Glomerular visceral epithelial cell (primary cell): ENCODE data around the gene GABRB2.

Experiments
- DNase-seq: peaks from one replicate; pipeline ENCODE4 v3.0.0-alpha.2; 2016; ENCODE audit errors: extremely low spot score

The GABRB2 gene

DNA sequence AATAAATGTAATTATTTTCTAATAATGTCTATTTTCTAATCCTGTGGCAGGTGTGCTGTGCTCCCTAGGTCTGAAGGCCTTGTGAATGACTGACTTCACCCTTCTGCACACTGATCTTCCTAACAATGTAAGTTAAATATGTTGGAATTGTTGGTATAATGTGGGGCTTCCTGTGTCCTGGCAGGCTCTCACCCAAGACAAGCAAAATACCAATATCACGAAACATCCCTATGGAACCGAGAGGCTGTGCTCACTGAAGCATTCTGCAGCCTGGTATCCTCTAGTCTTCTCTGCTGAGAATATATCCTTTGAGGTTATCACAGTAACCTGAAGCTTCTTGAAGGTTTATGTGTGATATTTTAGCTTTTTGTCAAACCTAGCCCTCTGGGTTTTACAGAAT is 159.4 kb downstream of the GABRB2 start:
- DNase-seq = no peak

GRCh38 chr5:161385027-161385426 is 161.5 kb downstream of the GABRB2 start:
- no peak for DNase-seq

DNA sequence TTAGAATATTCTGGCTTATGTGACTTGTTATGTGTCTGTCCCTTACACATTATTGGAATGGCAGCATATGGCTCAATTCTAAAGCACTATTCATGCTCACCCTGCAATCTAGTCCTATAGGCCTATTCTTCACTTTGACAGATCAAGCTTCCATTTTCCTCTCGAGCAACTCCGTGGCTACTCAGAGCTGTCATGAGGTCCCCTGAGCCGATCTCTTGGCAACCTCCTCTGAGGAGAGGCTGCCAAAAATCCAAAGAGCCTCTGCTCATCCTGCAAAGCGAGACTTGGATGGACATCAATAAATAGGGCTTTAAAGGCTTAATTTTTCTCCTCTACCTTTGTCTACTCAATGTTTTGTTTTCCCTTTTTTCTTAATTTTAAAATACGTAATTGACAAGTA is 163.8 kb downstream of the GABRB2 start:
- DNase-seq = no peak

GRCh38 chr5:161380486-161380885 is 166.0 kb downstream of the GABRB2 start:
- DNase-seq = no peak

- no peak for DNase-seq
These were observed 167.8 kb downstream of the GABRB2 start for GRCh38 chr5:161378701-161379100.

GRCh38 chr5:161376034-161376433 is 170.5 kb downstream of the GABRB2 start:
- DNase-seq = no peak

- no peak for DNase-seq
These were observed 173.2 kb downstream of the GABRB2 start for GRCh38 chr5:161373345-161373707.

DNA sequence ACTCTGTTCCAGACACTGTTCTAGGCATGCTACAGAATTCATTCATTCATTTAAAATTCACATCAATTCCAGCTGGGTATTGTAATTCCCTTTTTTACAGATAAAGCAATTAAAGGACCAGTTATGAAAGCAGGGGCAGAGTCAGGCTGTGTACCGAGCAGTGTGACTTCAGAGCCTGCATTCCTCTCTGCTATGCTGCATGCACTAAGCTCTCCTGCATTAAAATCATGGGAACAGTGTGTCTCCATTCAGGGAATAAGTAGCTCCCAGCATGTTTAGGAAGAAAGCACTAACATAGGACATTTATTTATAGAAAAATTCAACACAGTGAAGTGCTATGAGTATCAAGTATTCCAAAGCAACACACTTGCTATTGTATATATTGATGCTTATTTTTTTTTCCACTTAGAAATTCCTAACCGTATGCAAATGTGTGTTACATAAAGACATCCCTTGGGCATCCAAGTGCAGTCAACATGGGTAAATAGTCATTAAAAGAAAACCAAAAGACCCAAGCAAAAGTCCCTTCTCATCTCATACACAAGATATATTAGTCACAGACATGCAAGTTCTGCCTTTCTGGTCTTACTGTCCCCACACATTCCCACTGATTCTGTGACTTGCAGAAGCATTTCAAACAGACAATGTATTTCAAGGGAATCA is 173.7 kb downstream of the GABRB2 start:
- DNase-seq = no peak

DNA sequence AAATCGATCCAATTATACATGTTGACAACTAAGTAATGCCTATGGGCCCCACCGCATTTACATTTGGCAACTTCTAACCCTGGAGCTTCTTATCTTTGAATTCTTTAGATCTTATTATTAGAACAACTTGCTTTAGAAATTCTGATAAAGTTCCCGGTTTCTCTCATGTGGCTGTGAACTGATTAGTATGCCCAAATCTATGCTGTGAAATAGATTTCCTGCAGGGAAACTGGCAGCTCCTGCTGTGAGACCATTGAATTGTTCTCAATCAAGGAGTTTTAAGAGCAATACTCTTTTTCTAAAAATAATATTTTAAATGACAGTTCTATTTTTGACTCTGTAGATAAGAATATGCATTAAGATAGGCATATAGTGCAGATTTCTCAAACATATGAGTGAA is 177.5 kb downstream of the GABRB2 start:
- DNase-seq = no peak

GRCh38 chr5:161358446-161358845 is 188.1 kb downstream of the GABRB2 start:
- no peak for DNase-seq

- DNase-seq = no peak
These were observed 202.3 kb downstream of the GABRB2 start for GRCh38 chr5:161344234-161344633.

DNA sequence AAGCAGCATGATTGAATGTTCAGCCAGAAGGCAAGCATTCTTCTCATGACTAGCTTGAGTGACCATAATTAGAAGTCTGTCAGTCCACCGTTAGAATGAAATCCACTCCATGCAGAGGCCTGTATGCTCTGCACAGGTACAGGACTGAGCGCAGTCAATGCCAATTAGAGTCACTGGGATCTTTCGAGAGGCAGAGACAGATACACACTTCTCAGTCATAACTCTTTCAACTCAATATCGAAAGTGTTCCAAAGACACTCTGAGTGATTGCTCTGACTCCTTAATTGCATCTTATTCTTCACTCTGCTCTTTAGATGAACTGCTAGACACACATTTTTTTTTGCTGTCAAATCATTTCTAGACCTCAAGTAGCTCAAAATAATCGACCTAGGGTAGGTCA is 203.6 kb downstream of the GABRB2 start:
- no peak for DNase-seq

DNA sequence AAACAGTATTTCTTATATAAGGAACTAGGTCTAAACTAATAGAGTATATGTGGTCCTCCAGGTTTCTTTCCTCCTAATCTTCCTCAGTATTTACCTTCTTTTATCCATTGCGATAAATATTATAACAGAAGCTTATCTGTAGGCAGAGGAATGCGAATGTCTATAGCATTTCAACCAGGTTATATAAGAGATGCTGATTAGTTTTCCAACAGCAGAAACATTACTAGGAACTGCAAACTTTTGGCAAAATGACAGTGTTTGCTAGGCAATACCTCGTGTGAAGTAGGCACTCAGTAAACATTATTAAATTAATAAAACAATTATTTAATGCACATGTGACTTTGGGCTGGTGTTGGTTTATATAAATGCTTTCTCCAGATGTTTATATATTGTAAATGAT is 206.5 kb downstream of the GABRB2 start:
- no peak for DNase-seq

DNA sequence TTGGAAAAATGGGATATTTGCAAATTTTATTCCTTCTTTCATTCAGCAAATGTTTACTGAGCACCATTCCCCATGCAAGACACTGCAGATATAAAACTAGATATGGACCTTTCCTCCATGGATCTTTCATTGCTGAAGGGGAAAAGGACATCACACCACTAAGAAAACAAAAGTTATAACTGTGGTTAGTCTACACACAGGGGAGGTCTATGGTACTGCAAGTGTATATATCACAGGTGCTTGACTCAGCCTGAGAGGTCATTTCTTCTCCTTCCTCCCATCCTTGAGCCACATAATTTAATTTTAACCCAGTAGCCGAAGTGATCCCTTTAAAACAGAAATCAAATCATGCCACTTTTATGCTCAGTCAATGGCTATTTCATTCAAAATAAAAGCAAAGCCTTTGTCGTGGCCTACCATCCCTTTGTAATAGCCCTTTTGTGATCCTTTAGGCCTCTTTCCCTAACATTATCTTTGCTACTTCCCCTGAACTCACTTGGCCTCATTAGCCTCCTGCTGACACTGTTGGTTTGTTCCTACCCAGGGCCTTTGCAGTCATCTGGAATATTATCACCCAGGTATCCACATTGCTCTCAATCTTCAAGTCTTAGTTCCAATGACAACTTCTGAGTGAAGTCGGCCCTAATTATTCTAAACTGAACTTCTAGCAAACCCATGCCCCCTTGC is 213.2 kb downstream of the GABRB2 start:
- no peak for DNase-seq

DNA sequence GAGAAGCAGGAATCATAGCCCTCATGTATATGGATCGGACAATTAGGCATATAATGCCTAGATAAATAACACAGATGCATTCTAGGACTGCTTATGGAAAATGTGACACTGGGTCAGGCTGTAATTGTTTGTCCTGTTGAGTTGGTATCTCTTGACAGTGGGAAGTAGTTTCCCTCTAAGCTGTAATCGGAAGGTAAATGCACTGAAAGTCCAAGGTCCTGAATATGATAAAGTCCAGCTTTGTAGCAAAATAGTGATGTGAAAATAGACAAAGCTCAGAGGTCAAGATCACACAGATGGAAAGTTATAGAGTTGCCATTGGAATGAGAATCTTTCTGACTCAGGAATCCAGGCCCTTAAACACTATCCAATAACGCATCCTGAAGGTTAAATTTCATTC is 214.2 kb downstream of the GABRB2 start:
- DNase-seq = no peak

DNA sequence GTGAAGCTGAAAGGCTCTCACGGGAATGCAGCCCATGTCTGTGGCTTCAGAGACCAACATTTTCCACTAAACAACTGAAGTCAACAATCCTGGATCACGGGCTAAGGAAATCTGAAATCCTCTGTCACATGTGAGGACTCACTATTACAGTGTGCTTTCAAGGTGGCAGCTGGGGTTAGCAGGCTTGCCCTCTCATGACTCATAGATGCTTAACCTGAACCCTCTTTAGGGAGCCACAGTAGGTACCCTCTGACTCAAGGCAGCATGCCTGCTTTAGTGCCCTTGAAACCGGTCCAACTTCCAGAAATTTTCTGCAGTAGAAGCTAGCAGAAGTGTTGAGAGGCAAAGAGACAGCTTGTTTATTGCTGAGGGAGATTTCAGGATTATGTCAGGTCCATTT is 232.5 kb downstream of the GABRB2 start:
- no peak for DNase-seq

- DNase-seq = no peak
These were observed 233.6 kb downstream of the GABRB2 start for GRCh38 chr5:161312882-161313281.

DNA sequence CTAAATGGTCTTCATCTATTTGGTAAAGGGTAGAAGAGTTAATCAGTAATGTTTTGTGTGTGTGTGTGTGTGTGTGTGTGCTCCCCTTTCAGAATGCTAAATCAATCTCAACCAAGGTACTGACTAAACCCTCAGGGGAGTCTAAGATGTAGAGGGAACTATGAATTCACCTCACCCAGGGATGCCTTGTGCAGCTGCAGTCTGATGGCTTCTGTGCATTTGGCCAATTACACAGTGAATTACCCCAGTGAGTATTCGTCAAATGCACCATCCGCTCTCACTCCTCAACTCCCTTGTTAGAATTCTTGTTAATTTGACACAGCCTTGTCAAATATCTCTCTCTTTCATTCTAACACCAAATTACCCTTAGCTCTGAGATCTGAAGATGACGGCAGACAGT is 234.6 kb downstream of the GABRB2 start:
- DNase-seq = no peak

DNA sequence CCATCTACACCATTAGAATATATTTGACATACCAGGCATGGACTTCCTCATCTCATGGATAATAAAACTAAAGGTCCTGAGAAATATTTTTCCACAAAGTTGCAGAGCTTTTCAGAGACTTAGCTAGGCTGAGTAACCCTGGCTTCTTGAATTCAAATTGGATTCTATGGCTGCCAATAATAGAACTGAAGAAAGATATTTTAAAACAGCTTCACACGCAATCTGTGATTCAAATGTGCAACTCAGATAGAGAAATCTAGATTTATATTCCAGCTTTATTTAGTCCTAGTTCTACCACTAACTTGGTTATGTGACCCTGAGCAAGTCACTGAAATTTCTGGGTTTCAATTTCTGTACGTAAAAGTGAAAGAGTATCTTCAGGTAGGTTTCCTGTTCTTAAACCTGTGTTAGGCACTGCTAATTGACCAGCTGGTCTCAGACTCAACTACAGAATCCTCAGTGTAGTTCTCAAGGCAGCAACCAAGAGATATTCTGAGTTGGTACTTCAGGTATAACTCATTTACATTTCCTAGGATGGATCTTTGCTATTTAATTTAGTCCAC is 235.3 kb downstream of the GABRB2 start:
- no peak for DNase-seq

DNA sequence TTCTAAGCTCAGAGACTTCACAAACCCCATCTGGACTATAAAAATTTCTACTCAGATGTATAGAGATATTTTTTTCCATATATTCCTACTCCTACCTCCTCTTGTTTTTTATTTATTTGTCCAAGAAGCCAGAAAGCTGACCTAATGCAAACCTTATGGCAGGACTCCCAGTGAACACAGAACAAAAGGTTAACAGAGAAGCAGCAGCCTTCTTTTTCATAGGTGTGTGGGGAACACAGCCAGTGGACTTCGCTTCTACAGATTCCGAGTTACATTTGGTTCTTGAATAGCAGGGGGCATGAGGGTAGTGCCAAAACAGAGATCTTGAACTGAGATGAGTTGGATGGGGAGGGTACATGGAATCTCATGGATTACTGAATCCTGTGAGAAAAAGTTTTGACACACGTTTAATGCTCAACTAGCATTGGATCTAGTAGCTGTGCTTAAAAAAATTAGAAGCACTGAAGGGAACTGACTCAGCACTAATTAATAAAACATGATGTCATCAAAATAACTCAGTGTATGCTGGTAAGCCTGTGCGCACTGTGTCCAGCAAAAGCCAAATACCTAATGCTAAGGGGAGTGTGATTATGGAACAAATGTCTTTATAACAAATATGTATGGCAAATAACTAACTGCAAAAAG is 240.1 kb downstream of the GABRB2 start:
- no peak for DNase-seq

DNA sequence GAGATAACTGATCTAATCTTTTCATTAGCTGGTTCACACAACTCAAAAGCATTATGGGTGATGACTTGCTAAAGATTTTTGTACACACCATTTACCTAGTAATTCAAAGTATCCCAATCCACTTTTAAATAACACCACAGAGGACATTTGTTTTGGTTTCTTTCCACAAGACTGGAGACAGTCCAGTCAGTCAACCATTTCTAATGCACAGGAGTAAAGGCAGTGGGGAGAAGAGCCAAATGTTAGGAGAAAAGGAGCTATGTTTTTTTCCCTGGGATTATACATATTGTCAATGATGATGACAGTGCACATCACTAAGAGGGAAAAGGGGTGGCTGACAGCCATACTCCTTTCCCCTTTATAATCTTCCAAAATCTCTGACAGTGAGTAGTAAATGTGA is 240.9 kb downstream of the GABRB2 start:
- DNase-seq = no peak

DNA sequence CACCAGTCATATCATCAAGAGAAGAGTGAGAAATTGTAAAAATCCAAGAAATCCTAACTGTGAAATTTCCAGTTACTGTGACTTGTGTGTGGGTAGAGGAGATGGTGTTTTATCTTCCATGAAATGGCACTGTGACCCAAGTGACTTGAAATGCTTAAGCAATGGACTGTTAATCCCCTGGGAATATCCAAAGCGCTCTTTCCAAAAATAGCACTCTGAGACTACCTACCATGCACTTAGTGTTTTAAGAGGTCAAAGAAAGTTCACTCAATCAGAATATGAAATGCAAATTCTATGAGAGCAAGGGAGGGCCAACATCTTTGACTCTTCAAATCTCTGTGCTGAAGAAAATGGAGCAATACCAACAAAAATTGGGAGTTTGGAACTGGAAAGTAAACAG is 244.0 kb downstream of the GABRB2 start:
- no peak for DNase-seq

- DNase-seq = no peak
These were observed 244.9 kb downstream of the GABRB2 start for GRCh38 chr5:161301586-161301985.
